Effector memory CD8-positive, alpha-beta T cell (primary cell): Measurements from ENCODE around the gene CEBPG.

Experiments used
- ATAC-seq: fragments of 150-1000 bp; cut with Tn5 transposase; replicated peaks from 2 replicates; pipeline ENCODE4 v1.10.0; 2021; ENCODE audit warnings: mild to moderate bottlenecking, moderate library complexity
- DNase-seq, 3 experiments: peaks; one replicate each; pipeline ENCODE4 v3.0.0; 2021
- H3K27ac Mint-ChIP-seq, 2 donors: one replicate each; pipeline ENCODE4 v1.8.0; 2022; ENCODE audit warnings: mild to moderate bottlenecking in 2 of 2, mixed read lengths in 2 of 2, moderate library complexity in 2 of 2
- H3K27me3 Mint-ChIP-seq, 2 donors: one replicate each; pipeline ENCODE4 v1.8.0; 2022; ENCODE audit warnings: mixed read lengths in 2 of 2
- H3K36me3 Mint-ChIP-seq: one replicate; pipeline ENCODE4 v1.8.0; 2022; ENCODE audit warnings: mild to moderate bottlenecking, moderate library complexity, mixed read lengths; ENCODE audit not compliant: insufficient read depth
- H3K4me1 Mint-ChIP-seq, 2 donors: one replicate each; pipeline ENCODE4 v1.8.0; 2022; ENCODE audit warnings: low read depth in 2 of 2, mixed read lengths in 2 of 2
- H3K4me3 Mint-ChIP-seq, 2 donors: one replicate each; pipeline ENCODE4 v1.8.0; 2022; ENCODE audit warnings: mild to moderate bottlenecking in 2 of 2, mixed read lengths in 2 of 2, moderate library complexity in 2 of 2
- H3K9me3 Mint-ChIP-seq, 2 donors: one replicate each; pipeline ENCODE4 v1.8.0; 2022; ENCODE audit warnings: mixed read lengths in 2 of 2

CEBPG gene

DNA sequence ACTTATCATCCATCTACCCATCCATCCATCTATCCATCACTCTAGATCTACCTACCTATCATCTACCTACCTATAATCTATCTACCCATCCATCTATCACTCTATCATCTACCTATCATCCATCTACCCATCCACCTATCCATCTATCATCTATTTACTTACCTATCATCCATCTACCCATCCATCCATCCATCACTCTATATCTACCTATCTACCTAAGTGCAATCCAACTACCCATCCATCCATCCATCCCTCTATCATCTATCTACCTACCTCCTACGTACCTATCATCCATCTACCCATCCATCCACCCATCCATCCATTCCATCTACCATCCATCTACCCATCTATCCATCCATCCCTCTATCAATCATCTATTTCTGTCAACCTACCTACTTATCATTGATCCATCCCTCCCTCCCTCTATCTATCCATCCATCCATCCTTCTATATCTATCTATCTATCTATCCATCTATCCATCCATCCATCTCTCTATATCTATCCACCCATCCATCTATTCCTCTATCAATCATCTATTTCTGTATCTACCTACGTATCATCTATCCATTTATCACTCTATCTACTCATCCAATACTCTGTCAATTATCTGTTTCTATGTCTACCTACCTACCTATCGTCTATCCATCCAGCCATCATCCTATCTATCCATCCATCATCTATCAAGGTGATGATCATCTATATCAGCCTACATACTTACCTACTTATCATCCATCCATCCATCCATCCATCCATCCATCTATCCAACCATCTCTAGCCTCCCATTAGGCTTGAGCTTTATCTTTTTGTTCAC is 49.1 kb downstream of the CEBPG start:
- no peaks in the 10 kb centered on the region for H3K4me1 Mint-ChIP-seq
- H3K27me3 Mint-ChIP-seq: no peaks in the 10 kb centered on the region
- H3K9me3 Mint-ChIP-seq: no peaks in the 10 kb centered on the region
- H3K27ac Mint-ChIP-seq: no peak overlapping the region
- H3K36me3 Mint-ChIP-seq: no peaks in the 10 kb centered on the region
- DNase-seq (no peak), ATAC-seq (no peak)
- H3K4me3 Mint-ChIP-seq: no peak overlapping the region

- no peak for ATAC-seq
- Mint-ChIP-seq H3K4me1 (no peaks in the 10 kb centered on the region), H3K9me3 (no peaks in the 10 kb centered on the region), H3K27ac (peak overlapping the region in 1 of 2 donors; percentile 24), H3K27me3 (no peaks in the 10 kb centered on the region), H3K4me3 (no peak overlapping the region), H3K36me3 (no peaks in the 10 kb centered on the region)
- no peak for DNase-seq
Observed at GRCh38 chr19:33424181-33424580, 50.7 kb downstream of the CEBPG start.

DNA sequence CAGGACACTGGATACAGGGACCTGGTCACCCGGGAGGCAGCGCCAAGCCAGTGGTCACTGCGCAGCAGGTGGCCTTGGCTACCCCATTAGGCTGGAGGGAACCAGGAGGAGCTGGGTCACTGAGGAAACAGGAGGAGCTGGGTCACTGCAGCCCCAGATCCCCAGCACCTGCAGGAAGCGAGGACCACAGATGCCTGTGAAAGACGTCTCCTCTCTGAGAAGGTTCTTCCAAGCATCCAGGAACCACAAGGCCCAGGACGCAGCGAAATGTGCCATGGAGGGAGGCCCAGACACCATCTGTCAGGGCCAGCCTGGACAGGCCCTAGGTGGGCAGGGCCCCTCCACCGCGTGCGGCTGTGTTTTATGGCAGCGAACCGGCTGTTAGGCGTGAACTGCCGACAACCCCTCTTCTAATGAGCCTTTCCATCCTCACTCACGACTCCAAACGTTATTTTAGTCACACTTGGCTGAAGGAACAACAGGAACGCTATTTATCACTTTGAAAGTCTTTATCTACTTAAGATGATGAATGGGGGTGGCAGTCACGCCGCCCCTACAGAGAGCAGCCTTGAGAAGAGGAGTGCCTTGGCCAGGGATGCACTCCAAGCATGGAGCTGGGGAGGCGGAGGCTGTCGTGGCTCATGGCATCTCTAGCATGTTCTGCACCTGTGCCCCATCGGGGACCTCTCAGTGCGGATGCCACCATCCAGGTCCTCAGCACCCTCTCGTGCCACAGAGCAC is 53.3 kb downstream of the CEBPG start:
- Mint-ChIP-seq H3K27ac (no peak overlapping the region), H3K27me3 (no peaks in the 10 kb centered on the region), H3K4me1 (peaks cover 6 to 8% of the 10 kb centered on the region in 2 donors), H3K4me3 (no peak overlapping the region), H3K9me3 (no peaks in the 10 kb centered on the region), H3K36me3 (no peaks in the 10 kb centered on the region)
- no peak for DNase-seq
- ATAC-seq: no peak

- no peaks in the 10 kb centered on the region for H3K36me3 Mint-ChIP-seq
- no peaks in the 10 kb centered on the region for H3K27me3 Mint-ChIP-seq
- DNase-seq: no peak
- H3K4me1 Mint-ChIP-seq: peaks cover 6 to 8% of the 10 kb centered on the region in 2 donors
- H3K4me3 Mint-ChIP-seq: no peak overlapping the region
- H3K9me3 Mint-ChIP-seq: no peaks in the 10 kb centered on the region
- peak overlapping the region in 1 of 2 donors; percentile 44 for H3K27ac Mint-ChIP-seq
- no peak for ATAC-seq
Observed at GRCh38 chr19:33427801-33428626, 54.5 kb downstream of the CEBPG start.

GRCh38 chr19:33428627-33429125 is 55.2 kb downstream of the CEBPG start:
- Mint-ChIP-seq H3K4me1 (peaks cover 6 to 8% of the 10 kb centered on the region in 2 donors), H3K9me3 (no peaks in the 10 kb centered on the region), H3K4me3 (no peak overlapping the region), H3K36me3 (no peaks in the 10 kb centered on the region), H3K27me3 (no peaks in the 10 kb centered on the region), H3K27ac (peak overlapping the region in 1 of 2 donors; percentile 44)
- DNase-seq (no peak), ATAC-seq (no peak)

- peak in 2 of 3 experiments; percentile 22 to 23 for DNase-seq
- H3K36me3 Mint-ChIP-seq: no peaks in the 10 kb centered on the region
- peak overlapping the region; percentile 60 to 67 for H3K4me3 Mint-ChIP-seq
- H3K4me1 Mint-ChIP-seq: peaks cover 6 to 8% of the 10 kb centered on the region in 2 donors
- no peaks in the 10 kb centered on the region for H3K27me3 Mint-ChIP-seq
- peak; percentile 93 for ATAC-seq
- no peaks in the 10 kb centered on the region for H3K9me3 Mint-ChIP-seq
- H3K27ac Mint-ChIP-seq: peak overlapping the region; percentile 89 to 92
Observed at GRCh38 chr19:33429891-33430673, 56.6 kb downstream of the CEBPG start.

DNA sequence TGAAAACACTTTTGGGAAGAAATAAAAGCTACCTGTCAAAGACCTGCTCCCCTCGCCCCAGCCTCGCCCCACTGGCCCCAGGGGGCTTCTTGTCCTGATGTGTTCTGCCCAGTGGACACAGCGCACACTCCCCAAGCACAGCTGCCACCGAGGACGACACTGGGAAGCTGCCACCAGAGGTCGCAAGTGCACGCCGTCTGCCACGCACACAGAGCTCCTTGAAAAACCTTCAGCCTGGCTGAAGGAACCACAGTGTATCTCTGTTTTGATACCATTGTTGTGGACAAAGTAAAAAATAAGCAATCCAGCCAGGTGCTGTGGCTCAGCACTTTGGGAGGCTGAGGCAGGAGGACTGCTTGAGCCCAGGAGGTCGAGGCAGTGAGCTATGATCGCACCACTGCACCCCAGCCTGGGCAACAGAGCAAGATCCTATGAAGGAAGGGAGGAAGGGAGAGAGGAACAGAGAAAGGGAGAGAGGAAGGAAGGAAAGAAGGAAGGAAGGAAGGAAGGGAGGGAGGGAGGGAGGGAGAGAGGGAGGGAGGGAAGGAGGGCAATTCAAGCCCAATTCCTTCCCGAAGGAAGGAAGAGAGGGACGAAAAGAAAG is 57.3 kb downstream of the CEBPG start:
- peaks cover 6 to 8% of the 10 kb centered on the region in 2 donors for H3K4me1 Mint-ChIP-seq
- peak; percentile 54 to 62 (median 61) for DNase-seq
- H3K9me3 Mint-ChIP-seq: no peaks in the 10 kb centered on the region
- H3K4me3 Mint-ChIP-seq: peak overlapping the region; percentile 60 to 67
- H3K27me3 Mint-ChIP-seq: no peaks in the 10 kb centered on the region
- no peaks in the 10 kb centered on the region for H3K36me3 Mint-ChIP-seq
- peak; percentile 74 for ATAC-seq
- H3K27ac Mint-ChIP-seq: peak overlapping the region; percentile 89 to 92

DNA sequence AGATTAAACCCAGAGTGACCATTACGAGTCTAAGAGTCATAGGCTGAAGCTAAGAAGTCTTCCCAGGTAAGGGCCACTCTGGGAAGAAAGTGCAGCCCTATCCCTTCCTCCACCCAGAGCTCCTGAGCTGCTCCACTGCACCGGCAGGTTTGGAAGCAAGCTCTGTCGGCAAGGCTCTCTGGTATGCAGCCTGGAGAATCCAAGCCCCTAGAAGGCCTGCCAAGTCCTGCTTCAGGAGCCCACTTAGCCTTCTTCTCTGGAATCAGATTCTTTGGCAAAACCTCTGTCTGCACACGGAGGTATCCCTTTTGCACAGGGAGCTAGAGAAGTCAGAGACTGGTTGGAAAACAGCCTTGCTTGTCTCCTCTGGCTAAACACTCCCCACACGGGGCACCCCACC is 58.5 kb downstream of the CEBPG start:
- peaks cover 5% of the 10 kb centered on the region for H3K36me3 Mint-ChIP-seq
- ATAC-seq: no peak
- H3K27ac Mint-ChIP-seq: no peak overlapping the region
- H3K9me3 Mint-ChIP-seq: no peaks in the 10 kb centered on the region
- H3K4me1 Mint-ChIP-seq: peaks cover 6 to 8% of the 10 kb centered on the region in 2 donors
- H3K27me3 Mint-ChIP-seq: no peaks in the 10 kb centered on the region
- no peak for DNase-seq
- H3K4me3 Mint-ChIP-seq: no peak overlapping the region
